ENCODE measurements around the gene EMILIN1.

- no peak for TF ChIP-seq CTCF (IDR thresholded peaks at IDR 0.05; ENCODE audit: insufficient read depth, low read depth, low read length)
- no peak for TF ChIP-seq EZH2 (IDR thresholded peaks at IDR 0.05; ENCODE audit: insufficient read depth, low read length)
Observed at GRCh38 chr2:27053321-27053720, 25.1 kb upstream of the EMILIN1 start.

Measured in astrocyte (in vitro differentiated cells and primary cell).